ENCODE measurements around the gene CACNA1C.

- no peak for TF ChIP-seq GATA3 (IDR thresholded peaks at IDR 0.05; ENCODE audit: low read depth, low read length)
- no peak for TF ChIP-seq GATA2 (IDR thresholded peaks at IDR 0.05; ENCODE audit: low read depth, low read length)
Measured at GRCh38 chr12:2528001-2528400, 475.2 kb downstream of the CACNA1C start.
